ENCODE measurements around the gene LEMD2.

- TF ChIP-seq GATA1 (IDR thresholded peaks at IDR 0.05; ENCODE audit: low read depth, low read length), result no peak
- TF ChIP-seq POLR2A (IDR thresholded peaks at IDR 0.05; ENCODE audit: low read length), result no peak
These were observed 5.0 kb downstream of the LEMD2 start for GRCh38 chr6:33783781-33784520.

All from erythroblast (primary cell).